Activated CD4-positive, CD25-positive, alpha-beta regulatory T cell (primary cell): Measurements from ENCODE around the gene GGTLC1.

Experiments used
- DNase-seq, 4 experiments: peaks; one replicate each; lab custom pipeline; 2025; lab: John Stamatoyannopoulos, UW

Gene GGTLC1

GRCh38 chr20:23963941-23964340 lies 24.6 kb downstream of the GGTLC1 start:
- no peak for DNase-seq

DNA sequence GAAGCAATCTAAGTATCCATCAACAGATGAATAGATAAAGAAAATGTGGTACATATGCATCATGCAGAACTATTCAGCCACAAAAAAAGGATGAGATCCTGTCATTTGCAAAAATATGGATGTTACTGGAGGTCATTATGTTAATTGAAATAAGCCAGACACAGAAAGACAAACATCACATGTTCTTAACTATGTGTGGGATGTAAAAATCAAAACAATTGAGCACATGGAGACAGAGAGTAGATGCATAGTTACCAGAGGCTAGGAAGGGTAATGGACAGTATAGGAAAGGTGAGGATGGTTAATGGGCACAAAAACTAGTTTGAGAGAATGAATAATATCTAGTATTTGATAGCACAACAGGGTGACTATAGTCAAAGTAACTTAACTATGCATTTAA lies 26.3 kb downstream of the GGTLC1 start:
- no peak for DNase-seq

- DNase-seq: no peak
These were observed 29.5 kb downstream of the GGTLC1 start for GRCh38 chr20:23959054-23959453.

GRCh38 chr20:23955896-23956295 lies 32.7 kb downstream of the GGTLC1 start:
- DNase-seq: no peak

- no peak for DNase-seq
These were observed 34.4 kb downstream of the GGTLC1 start for GRCh38 chr20:23954008-23954745.

DNA sequence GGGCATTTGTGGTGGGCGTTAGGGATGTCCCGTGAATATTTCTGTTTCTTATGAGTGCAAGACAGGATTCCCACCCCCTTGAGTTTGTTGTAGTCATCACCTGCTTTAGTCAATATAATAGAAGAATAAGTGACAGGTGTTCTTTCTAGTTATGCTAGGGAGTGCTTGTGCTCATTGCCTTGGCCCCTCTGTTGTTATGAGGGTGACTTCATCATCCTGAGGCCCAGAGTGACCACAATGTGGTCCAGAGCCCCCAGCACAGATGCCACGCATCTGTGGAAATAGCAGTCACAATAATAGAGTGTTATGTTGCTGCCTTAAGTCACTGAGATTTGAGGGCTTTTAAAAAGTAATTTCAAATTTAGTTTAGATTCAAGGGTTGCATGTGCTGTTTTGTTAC lies 42.4 kb downstream of the GGTLC1 start:
- DNase-seq: no peak

- no peak for DNase-seq
These were observed 45.3 kb downstream of the GGTLC1 start for GRCh38 chr20:23943304-23943703.

GRCh38 chr20:23939641-23940040 lies 48.9 kb downstream of the GGTLC1 start:
- DNase-seq: no peak

DNA sequence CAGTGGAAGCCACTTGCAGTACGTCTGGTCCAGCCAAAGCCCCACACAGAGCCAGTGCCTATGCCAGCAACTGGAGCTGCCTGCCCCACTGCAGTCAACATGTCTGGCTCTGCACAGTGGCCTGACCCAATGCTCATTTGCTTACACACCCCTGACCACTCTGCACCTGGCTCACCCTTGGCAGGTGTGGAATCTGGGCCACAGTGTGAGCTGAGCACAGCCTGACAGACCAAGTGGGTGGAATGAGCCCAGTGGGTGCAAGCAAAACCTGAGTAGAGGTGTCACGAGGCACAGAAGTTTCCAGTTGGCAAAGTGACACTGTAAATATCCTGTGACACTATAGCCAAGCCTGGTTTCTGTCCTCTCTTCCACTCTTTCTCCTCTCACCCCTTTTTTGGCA lies 49.5 kb downstream of the GGTLC1 start:
- no peak for DNase-seq

DNA sequence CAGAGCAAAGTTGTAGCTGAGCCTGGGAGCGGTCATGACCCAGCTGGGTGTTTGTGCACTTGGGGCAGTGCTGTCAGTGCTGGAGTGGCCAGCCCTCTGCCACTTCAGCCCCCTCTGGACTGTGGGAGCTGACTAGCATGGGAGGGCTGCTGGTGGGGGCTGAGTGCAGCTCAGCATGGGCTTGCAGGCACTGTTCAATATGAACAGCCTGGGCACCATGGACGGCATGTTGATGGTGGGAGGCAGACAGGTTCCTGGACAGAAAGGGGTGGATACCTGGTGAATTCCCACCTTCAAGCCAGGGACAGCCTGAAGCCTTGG lies 50.5 kb downstream of the GGTLC1 start:
- no peak for DNase-seq

DNA sequence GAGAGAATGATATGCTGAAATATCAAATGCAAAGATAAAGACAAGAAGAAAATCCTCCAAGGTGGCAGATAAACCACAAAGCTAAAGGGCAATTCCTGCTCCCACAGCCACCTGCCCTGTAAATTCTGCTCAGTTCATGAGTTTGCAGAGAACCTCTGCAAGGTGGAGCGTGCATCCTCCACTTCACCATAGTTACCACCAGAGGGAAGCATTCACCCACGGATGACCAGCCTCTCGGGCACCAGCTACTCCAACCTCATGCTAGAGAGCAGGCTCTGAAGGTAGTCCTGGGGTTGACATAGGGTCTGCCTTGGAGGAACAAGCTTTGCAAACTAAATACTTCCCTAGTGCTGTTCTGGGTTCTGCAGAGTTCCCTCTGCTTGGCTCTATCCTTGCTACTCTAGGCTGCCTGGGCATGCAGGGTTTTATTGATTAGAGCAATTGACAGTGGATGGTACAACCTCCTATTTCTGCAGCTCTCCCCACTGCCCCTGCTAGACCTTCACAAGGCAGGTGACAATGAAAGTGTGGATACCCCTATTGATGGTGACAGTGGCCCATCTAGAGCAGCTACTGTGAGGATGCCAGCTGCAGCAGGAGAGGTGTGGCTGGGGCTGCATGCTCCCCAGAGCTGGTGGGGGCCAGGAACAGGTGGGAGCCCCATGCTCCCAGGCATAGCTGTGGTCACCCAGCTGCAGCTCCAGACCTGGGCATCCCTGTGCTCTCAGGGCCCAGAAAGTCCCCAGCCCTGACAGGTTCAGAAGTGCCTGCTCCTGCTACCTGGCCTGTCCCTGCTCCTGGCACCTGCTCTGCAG lies 51.1 kb downstream of the GGTLC1 start:
- no peak for DNase-seq
